ENCODE results near the gene BCAS3.

- TF ChIP-seq CTCF (conservative IDR thresholded peaks at IDR 0.05) (no peak), ZFX (IDR thresholded peaks at IDR 0.05) (no peak)
Measured at GRCh38 chr17:61390479-61390791, 712.8 kb downstream of the BCAS3 start.

Measured in C4-2B (cell line).